ENCODE data around the gene MIER3. TPM values are rescaled to one million over a fixed set of nuclear protein-coding genes. Genes with fewer than 3 reads are reported as not detected.

MIER3 gene
- total and polyA plus RNA-seq, 2 of the 13 experiments (the other 11 are each of a cell fraction or from before 2014, with no cell fraction given), result 14.6 to 38.8 TPM

DNA sequence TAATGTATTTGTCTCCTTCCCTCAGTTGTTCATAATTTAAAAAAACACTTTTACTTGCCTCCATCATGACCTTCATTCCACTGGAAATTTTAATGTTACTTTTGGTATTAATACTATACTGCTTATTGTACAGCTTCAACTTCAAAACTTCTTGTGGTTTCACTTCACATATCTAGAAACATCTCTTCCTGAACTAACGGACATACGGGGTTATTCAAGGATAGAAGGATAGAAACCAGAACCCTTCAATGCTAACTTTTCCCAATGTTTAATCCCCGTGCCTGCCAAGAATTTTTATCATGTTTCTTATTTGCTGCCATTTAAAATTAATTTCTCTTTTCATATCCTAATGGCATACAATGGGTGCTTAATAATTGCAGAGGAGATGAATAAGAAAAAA, 78.9 kb downstream of the MIER3 start (continued):
- TF ChIP-seq, protein P1, sequence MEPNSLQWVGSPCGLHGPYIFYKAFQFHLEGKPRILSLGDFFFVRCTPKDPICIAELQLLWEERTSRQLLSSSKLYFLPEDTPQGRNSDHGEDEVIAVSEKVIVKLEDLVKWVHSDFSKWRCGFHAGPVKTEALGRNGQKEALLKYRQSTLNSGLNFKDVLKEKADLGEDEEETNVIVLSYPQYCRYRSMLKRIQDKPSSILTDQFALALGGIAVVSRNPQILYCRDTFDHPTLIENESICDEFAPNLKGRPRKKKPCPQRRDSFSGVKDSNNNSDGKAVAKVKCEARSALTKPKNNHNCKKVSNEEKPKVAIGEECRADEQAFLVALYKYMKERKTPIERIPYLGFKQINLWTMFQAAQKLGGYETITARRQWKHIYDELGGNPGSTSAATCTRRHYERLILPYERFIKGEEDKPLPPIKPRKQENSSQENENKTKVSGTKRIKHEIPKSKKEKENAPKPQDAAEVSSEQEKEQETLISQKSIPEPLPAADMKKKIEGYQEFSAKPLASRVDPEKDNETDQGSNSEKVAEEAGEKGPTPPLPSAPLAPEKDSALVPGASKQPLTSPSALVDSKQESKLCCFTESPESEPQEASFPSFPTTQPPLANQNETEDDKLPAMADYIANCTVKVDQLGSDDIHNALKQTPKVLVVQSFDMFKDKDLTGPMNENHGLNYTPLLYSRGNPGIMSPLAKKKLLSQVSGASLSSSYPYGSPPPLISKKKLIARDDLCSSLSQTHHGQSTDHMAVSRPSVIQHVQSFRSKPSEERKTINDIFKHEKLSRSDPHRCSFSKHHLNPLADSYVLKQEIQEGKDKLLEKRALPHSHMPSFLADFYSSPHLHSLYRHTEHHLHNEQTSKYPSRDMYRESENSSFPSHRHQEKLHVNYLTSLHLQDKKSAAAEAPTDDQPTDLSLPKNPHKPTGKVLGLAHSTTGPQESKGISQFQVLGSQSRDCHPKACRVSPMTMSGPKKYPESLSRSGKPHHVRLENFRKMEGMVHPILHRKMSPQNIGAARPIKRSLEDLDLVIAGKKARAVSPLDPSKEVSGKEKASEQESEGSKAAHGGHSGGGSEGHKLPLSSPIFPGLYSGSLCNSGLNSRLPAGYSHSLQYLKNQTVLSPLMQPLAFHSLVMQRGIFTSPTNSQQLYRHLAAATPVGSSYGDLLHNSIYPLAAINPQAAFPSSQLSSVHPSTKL (CRISPR knock-in tag; IDR thresholded peaks at IDR 0.05), result no peak
- no peak for TF ChIP-seq MBNL3 (CRISPR knock-in tag; conservative IDR thresholded peaks at IDR 0.05)
- no peak for TF ChIP-seq ZNF776 (CRISPR knock-in tag; IDR thresholded peaks at IDR 0.05)
- TF ChIP-seq ZFP90 (CRISPR knock-in tag; IDR thresholded peaks at IDR 0.05; ENCODE audit: borderline replicate concordance), result no peak
- no peak for TF ChIP-seq NR3C1 (CRISPR knock-in tag; IDR thresholded peaks at IDR 0.05)

GRCh38 chr5:56871777-56872176, 80.1 kb downstream of the MIER3 start:
- no peak overlapping the region for H3K4me3 ChIP-seq (replicated peaks in 1 of 3; ENCODE audit: insufficient read depth in 1 of 3, low read depth in 2 of 3, low read length in 3 of 3)
- H3K4me1 ChIP-seq (ENCODE audit: insufficient read depth, low read length), result no peaks in the 10 kb centered on the region
- POLR2A ChIA-PET, result no interaction called here
- no peak overlapping the region for H3K27ac ChIP-seq (ENCODE audit: extremely low read length, insufficient read depth, low read length)
- no peak overlapping the region for H3K9ac ChIP-seq (ENCODE audit: insufficient read depth, low read depth, low read length)
- FAIRE-seq (no peak), DNase-seq (ENCODE audit: low spot score) (no peak), ATAC-seq (no peak)
- no peak overlapping the region for H2AFZ ChIP-seq (ENCODE audit: low read length)
- no peaks in the 10 kb centered on the region for H3K9me3 ChIP-seq (ENCODE audit: low read length)
- no peaks in the 10 kb centered on the region for H3K27me3 ChIP-seq (ENCODE audit: control insufficient read depth in 1 of 2, insufficient read depth in 2 of 2, low read length in 2 of 2)
- WGBS (ENCODE audit: low lambda C conversion rate), result 100% methylated on average over 2 of the region's 2 CpGs
- CTCF ChIA-PET (ENCODE audit: low intra/inter-chr PET ratio, low total read pairs), result no interaction called here
- no TSS peak for BruUV-seq (replicated peaks)
- no peaks in the 10 kb centered on the region; the same call in 1 of the 2 replicates for H4K20me1 ChIP-seq (ENCODE audit: insufficient read depth, low read length)
- H3K36me3 ChIP-seq (replicated peaks in 1 of 2; ENCODE audit: control insufficient read depth in 1 of 2, insufficient read depth in 2 of 2, low read length in 2 of 2), result peaks cover 17 to 64% of the 10 kb centered on the region in 2 experiments
- intact Hi-C loops (cut with micrococcal nuclease; ENCODE audit: unreplicated experiment), result no loop called here
- H3K4me2 ChIP-seq (ENCODE audit: low read depth, low read length), result no peak overlapping the region
- no peaks in the 10 kb centered on the region for H3K79me2 ChIP-seq (ENCODE audit: insufficient read depth, low read length)
- in situ Hi-C loops (cut with HindIII; ENCODE audit: extremely low pct_ligation_motif_present, low pct_unique_long_range_greater_than_20kb), result loop anchor here (25.0 kb wide), 1 partner anchor 884 kb away; the partner anchor contains the start of gene IL6ST
- TF ChIP-seq TAF15 (IDR thresholded peaks at IDR 0.05; ENCODE audit: low read depth, low read length, poor library complexity, severe bottlenecking) (no peak), SNAI1 (CRISPR knock-in tag; IDR thresholded peaks at IDR 0.05; ENCODE audit: borderline replicate concordance) (no peak), ZNF546 (CRISPR knock-in tag; conservative IDR thresholded peaks at IDR 0.05) (no peak), DNMT1 (CRISPR knock-in tag; IDR thresholded peaks at IDR 0.05) (no peak), ZNF282 (IDR thresholded peaks at IDR 0.05; ENCODE audit: partially characterized antibody) (no peak), ZSCAN12 (CRISPR knock-in tag; IDR thresholded peaks at IDR 0.05) (no peak), CC2D1A (CRISPR knock-in tag; IDR thresholded peaks at IDR 0.05) (no peak), SUZ12 (IDR thresholded peaks at IDR 0.05; ENCODE audit: low read depth, low read length) (no peak), NFYC (CRISPR knock-in tag; IDR thresholded peaks at IDR 0.05) (no peak), SOX5 (CRISPR knock-in tag; IDR thresholded peaks at IDR 0.05; ENCODE audit: borderline replicate concordance) (no peak), ZBTB34 (CRISPR knock-in tag; IDR thresholded peaks at IDR 0.05) (no peak), SRY (CRISPR knock-in tag; IDR thresholded peaks at IDR 0.05) (no peak), PCBP2 (optimal IDR thresholded peaks at IDR 0.05; ENCODE audit: low read depth, low read length, poor library complexity, severe bottlenecking) (no peak), CENPBD1 (CRISPR knock-in tag; IDR thresholded peaks at IDR 0.05; ENCODE audit: borderline replicate concordance, low read depth) (no peak), ZMAT5 (CRISPR knock-in tag; IDR thresholded peaks at IDR 0.05; ENCODE audit: borderline replicate concordance, low read depth) (no peak)
